Upper lobe of right lung (tissue), 1 donor: ENCODE measurements around the gene FKBP10. TPM values are rescaled to one million over a fixed set of nuclear protein-coding genes. Genes with fewer than 3 reads are reported as not detected.
"Not testable (repeated sequence)": the region's sequence is repeated elsewhere in the genome, so short reads cannot be mapped to it uniquely, and the experiment has no call there.

Source experiments
- ATAC-seq: fragments of 200-7000 bp; cut with Tn5 transposase; one replicate; pipeline ENCODE4 v1.9.1; 2020; ENCODE audit warnings: mild to moderate bottlenecking, moderate library complexity
- DNase-seq: peaks from one replicate; pipeline ENCODE4 v3.0.0-alpha.2; 2020
- H3K27ac ChIP-seq: fragments of 200-600 bp; one replicate; pipeline ENCODE4 v1.8.0; 2022
- H3K27me3 ChIP-seq: fragments of 200-600 bp; one replicate; pipeline ENCODE4 v1.8.0; 2022; ENCODE audit warnings: mild to moderate bottlenecking
- H3K36me3 ChIP-seq: fragments of 200-600 bp; one replicate; pipeline ENCODE4 v1.8.0; 2022
- H3K4me1 ChIP-seq: fragments of 200-600 bp; one replicate; pipeline ENCODE4 v1.8.0; 2022
- H3K4me3 ChIP-seq: fragments of 200-600 bp; one replicate; pipeline ENCODE4 v1.8.0; 2022; ENCODE audit warnings: mild to moderate bottlenecking
- H3K9me3 ChIP-seq: fragments of 200-600 bp; one replicate; pipeline ENCODE4 v1.8.0; 2022
- intact Hi-C: fragments of 100-400 bp; cut with DNase I; formaldehyde crosslinking; loops from one replicate; pipeline ENCODE4 v1.11.0; 2022
- total RNA-seq: library from RNA; stranded (reverse); fragmentation: NEBNext Ultra II Directional; extraction: Animal tissue kit (Norgen Biotek cat#: 25700); gene quantifications from one replicate; pipeline ENCODE4 v1.2.1, GENCODE V29; 2021
- TF ChIP-seq, protein P1 (sequence below): fragments of 200-600 bp; IDR thresholded peaks from one replicate; pipeline ENCODE4 v1.8.0; 2022; ENCODE audit warnings: antibody characterized with exemption
- donor health status: DM: no; HTN: yes; CAD: no; lungs with severe emphysema.

Gene FKBP10
- total RNA-seq, 1 donor from 2014 or later, result 34.5 TPM

DNA sequence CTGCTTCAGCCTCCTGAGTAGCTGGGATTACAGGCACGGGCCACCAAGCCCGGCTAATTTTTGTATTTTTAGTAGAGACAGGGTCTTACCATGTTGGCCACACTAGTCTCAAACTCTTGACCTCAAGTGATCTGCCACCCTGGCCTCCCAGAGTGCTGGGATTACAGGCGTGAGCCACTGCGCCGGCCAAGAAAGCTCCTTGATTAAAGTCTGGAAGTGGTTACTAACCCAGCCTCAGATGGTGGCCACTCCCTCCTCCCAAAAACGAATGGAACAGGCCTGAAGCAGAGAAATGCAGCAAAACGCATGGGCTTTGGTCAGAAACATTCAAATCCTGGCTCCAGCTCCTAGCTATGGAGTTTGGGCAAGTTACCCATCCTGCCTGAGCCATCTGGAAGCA, 11.3 kb downstream of the FKBP10 start:
- Histone ChIP-seq H3K27ac (no peak overlapping the region), H3K36me3 (peaks cover 29% of the 10 kb centered on the region), H3K27me3 (no peaks in the 10 kb centered on the region), H3K9me3 (no peaks in the 10 kb centered on the region), H3K4me1 (no peaks in the 10 kb centered on the region), H3K4me3 (no peak overlapping the region)
- DNase-seq (no peak), ATAC-seq (no peak)
- TF ChIP-seq, protein P1, sequence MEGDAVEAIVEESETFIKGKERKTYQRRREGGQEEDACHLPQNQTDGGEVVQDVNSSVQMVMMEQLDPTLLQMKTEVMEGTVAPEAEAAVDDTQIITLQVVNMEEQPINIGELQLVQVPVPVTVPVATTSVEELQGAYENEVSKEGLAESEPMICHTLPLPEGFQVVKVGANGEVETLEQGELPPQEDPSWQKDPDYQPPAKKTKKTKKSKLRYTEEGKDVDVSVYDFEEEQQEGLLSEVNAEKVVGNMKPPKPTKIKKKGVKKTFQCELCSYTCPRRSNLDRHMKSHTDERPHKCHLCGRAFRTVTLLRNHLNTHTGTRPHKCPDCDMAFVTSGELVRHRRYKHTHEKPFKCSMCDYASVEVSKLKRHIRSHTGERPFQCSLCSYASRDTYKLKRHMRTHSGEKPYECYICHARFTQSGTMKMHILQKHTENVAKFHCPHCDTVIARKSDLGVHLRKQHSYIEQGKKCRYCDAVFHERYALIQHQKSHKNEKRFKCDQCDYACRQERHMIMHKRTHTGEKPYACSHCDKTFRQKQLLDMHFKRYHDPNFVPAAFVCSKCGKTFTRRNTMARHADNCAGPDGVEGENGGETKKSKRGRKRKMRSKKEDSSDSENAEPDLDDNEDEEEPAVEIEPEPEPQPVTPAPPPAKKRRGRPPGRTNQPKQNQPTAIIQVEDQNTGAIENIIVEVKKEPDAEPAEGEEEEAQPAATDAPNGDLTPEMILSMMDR, result no peak
- intact Hi-C loops, result no loop called here

DNA sequence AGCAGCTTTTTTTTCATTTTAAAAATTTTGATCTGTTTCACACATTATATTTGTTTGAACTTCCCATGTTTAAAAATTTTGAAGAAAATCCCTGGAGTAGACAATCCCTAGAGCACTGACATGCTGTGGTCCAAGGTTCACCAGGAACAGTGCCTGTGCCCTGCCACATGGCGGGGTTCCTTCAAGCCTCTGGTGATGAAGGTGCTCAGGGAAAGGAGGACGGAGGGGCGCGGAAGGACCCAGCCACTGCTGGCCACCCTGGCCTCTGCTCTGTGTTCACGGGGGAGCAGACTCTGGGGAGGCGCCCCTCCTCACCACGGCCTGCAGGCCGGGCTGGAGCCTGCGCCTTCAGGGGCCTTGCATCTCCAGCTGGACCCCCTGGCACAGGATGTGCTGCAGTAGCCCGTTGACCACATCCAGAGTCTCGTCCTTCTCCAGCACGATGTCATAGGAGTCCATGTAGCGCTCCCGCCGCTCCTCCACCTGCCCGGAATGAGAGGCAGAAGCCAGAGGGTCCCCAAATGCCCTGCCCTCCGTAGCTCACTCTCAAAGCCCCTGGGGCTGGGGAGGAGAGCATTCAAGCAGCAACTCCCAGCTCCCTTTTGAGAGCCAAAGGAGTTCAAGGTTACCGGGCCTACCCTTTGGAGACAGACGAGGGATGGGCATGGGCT, 12.5 kb downstream of the FKBP10 start:
- Histone ChIP-seq H3K4me3 (no peak overlapping the region), H3K9me3 (no peaks in the 10 kb centered on the region), H3K4me1 (no peaks in the 10 kb centered on the region), H3K27ac (no peak overlapping the region), H3K27me3 (no peaks in the 10 kb centered on the region), H3K36me3 (peaks cover 38% of the 10 kb centered on the region)
- ATAC-seq (no peak), DNase-seq (peak; percentile 45)
- intact Hi-C loops, result no loop called here
- TF ChIP-seq, protein P1, result no peak

DNA sequence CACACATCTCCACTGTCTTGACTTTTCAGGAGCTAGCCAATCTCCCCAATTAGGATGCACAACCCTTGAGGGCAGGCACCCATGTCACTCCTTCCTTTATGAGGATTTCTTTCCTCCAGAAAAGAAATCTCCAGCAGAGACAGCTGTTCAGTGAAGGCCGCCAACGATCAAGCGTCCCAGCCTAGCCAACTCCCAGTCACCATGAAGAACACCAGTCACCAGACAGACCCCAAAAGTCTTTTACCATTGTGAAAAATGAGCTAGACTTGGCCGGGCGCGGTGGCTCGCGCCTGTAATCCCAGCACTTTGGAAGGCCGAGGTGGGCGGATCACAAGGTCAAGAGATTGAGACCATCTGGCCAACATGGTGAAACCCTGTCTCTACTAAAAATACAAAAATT, 17.2 kb downstream of the FKBP10 start:
- H3K9me3 ChIP-seq, H3K4me1 ChIP-seq, H3K27ac ChIP-seq, H3K27me3 ChIP-seq, intact Hi-C loops, ATAC-seq, H3K4me3 ChIP-seq: not testable (repeated sequence)
- DNase-seq, result peak; percentile 42
- H3K36me3 ChIP-seq, result peaks cover 62% of the 10 kb centered on the region

DNA sequence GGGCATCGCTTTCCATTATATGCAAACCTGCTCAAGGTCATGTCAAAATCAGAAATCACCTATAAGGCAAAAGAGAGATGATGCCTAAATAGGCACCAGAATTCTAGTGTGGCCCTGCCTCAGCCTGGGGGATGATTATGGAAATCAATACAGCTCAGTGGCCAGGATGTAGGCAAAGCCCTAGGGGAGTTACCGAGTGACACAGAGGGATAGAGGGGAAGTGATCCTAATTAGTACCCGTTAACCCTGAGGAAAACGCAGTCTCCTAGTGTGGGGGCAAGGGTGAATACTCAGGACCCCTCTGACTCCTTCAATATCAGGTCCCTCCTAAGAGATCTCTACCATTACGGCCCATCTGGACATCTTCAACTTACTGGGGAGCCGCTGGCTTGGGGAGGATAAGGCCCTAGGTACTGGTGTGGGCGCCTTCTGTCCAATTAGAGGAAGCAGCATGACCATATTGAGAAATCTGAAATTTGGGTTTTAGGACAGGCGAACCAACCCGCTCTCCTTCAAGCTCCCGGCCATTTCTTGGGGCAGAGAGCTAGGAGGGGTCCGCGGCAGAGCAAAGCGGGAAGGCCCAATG, 22.5 kb downstream of the FKBP10 start:
- Histone ChIP-seq H3K27me3 (no peaks in the 10 kb centered on the region), H3K9me3 (no peaks in the 10 kb centered on the region), H3K36me3 (peaks cover 23% of the 10 kb centered on the region), H3K4me3 (peak overlapping the region; percentile 96), H3K4me1 (peaks cover 11% of the 10 kb centered on the region), H3K27ac (peak overlapping the region; percentile 80)
- TF ChIP-seq, protein P1, result no peak
- ATAC-seq (peak; percentile 72), DNase-seq (no peak)
- intact Hi-C loops, result no loop called here

DNA sequence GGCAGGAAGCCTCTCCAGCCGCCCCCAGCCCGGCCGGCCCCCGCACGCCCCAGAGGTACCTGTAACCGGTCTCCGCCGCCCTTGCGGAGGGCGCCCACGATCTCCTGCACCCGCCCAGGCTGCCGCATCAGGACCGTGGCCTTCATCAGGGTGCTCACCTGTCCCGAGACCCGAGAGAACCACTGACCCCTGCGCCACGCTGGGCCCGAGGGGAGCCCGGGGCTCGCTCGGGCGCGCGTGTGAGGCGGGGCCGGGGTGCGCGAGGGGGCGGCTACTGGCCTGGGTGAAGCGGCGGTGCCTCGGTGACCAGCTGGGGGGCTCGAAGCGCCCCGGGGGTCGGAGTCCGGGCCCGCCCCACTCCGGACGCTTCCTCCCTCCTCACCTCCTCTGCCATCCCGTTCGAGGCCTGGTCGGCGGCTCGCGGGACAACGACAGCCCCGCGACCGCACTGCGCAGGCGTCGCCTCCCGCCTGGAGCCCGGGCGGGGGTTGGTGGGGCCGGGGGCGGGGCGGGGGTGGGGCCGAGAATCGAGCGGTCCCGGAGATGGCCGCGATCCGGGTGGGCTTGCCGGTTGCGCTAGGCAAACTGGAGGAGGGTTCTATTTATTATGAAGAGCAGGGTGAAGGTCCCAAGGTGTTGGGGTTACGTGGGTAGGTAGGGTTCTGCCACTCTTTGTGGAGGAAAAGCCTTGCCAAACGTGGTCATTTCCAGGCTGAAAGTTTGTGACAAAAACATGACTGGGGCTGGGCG, 23.2 kb downstream of the FKBP10 start, which contains the start of gene NT5C3B:
TSS of gene NT5C3B (minus strand) at position 433 of the 750 bp plus-strand sequence. CDS start at position 394, 39 bp downstream.
- no peaks in the 10 kb centered on the region for H3K9me3 ChIP-seq
- DNase-seq (peak; percentile 84), ATAC-seq (peak; percentile 95)
- TF ChIP-seq, protein P1, result no peak
- no peaks in the 10 kb centered on the region for H3K27me3 ChIP-seq
- peaks cover 18% of the 10 kb centered on the region for H3K36me3 ChIP-seq
- intact Hi-C loops, result no loop called here
- peak within 1 kb of the TSS; percentile 80 for H3K27ac ChIP-seq
- peaks cover 11% of the 10 kb centered on the region for H3K4me1 ChIP-seq
- H3K4me3 ChIP-seq, result peak within 1 kb of the TSS; percentile 96
